Measurements from ENCODE around the gene EYA4.

The EYA4 gene

GRCh38 chr6:133241086-133241900, at the start of gene EYA4:
TSS of gene EYA4 (plus strand) at chr6:133241357. CDS start at chr6:133274781, 33,424 bp downstream.
- no peak for DNase-seq

GRCh38 chr6:133193396-133193795, 47.8 kb upstream of the EYA4 start:
- DNase-seq = no peak

GRCh38 chr6:133198725-133199124, 42.4 kb upstream of the EYA4 start:
- DNase-seq = no peak

GRCh38 chr6:133201231-133201630, 39.9 kb upstream of the EYA4 start:
- DNase-seq = no peak

GRCh38 chr6:133202610-133203343, 38.4 kb upstream of the EYA4 start:
- no peak for DNase-seq

- DNase-seq = no peak
Observed at GRCh38 chr6:133203344-133203697, 37.8 kb upstream of the EYA4 start.

GRCh38 chr6:133205304-133205703, 35.9 kb upstream of the EYA4 start:
- no peak for DNase-seq

GRCh38 chr6:133206942-133207341, 34.2 kb upstream of the EYA4 start:
- DNase-seq = no peak

GRCh38 chr6:133207754-133208153, 33.4 kb upstream of the EYA4 start:
- no peak for DNase-seq

GRCh38 chr6:133208183-133208755, 32.9 kb upstream of the EYA4 start:
- DNase-seq = no peak

- no peak for DNase-seq
Observed at GRCh38 chr6:133214267-133214666, 26.9 kb upstream of the EYA4 start.

GRCh38 chr6:133218852-133219251, 22.3 kb upstream of the EYA4 start:
- DNase-seq = no peak

- no peak for DNase-seq
Observed at GRCh38 chr6:133223452-133224029, 17.6 kb upstream of the EYA4 start.

GRCh38 chr6:133225560-133225959, 15.6 kb upstream of the EYA4 start:
- DNase-seq = no peak

GRCh38 chr6:133227344-133227743, 13.8 kb upstream of the EYA4 start:
- DNase-seq = no peak

GRCh38 chr6:133230052-133230451, 11.1 kb upstream of the EYA4 start:
- DNase-seq = no peak

GRCh38 chr6:133235221-133235620, 5.9 kb upstream of the EYA4 start:
- no peak for DNase-seq

- no peak for DNase-seq
Observed at GRCh38 chr6:133236932-133237331, 4.2 kb upstream of the EYA4 start.

GRCh38 chr6:133240511-133241085, 559 bp upstream of the EYA4 start:
- DNase-seq = no peak

GRCh38 chr6:133241901-133242636, 912 bp downstream of the EYA4 start:
- no peak for DNase-seq

- DNase-seq = no peak
Observed at GRCh38 chr6:133242637-133243585, 1.8 kb downstream of the EYA4 start.
